ENCODE measurements around the gene E2F4.
A peak's percentile ranks its signal among the peaks of the same experiment; 100 is the strongest.

Gene E2F4

GRCh38 chr16:67248073-67248400 is 56.1 kb downstream of the E2F4 start:
- no peak for TF ChIP-seq CTCF (IDR thresholded peaks at IDR 0.05)
- intact Hi-C loops (cut with DNase I; ENCODE audit: low total_unique reads): no loop called here
- H3K9me3 ChIP-seq: no peaks in the 10 kb centered on the region
- peaks cover 0 to 39% of the 10 kb centered on the region in 2 donors for H3K27me3 ChIP-seq
- no peaks in the 10 kb centered on the region for H3K36me3 ChIP-seq
- peak overlapping the region in 1 of 2 donors; percentile 83 for H3K27ac ChIP-seq
- peak overlapping the region; percentile 70 to 74 for H3K4me3 ChIP-seq
- DNase-seq: peak in 1 of 2 donors; percentile 28
- peaks cover 0 to 58% (median 48%) of the 10 kb centered on the region in 4 donors for H3K4me1 ChIP-seq
